GM10266 (cell line): ENCODE measurements around the gene PKIG.

ENCODE experiments used
- DNase-seq: peaks from one replicate; pipeline ENCODE4 v3.0.0; 2012; ENCODE audit errors: extremely low spot score
- CTCF ChIP-seq: IDR thresholded peaks from 2 replicates; pipeline ENCODE4 v1.5.1; 2012; ENCODE audit warnings: mild to moderate bottlenecking, low read depth; ENCODE audit not compliant: control insufficient read depth, insufficient read depth; ENCODE audit errors: missing control alignments

Gene PKIG

GRCh38 chr20:44630297-44630696 is 47.9 kb downstream of the PKIG start:
- no peak for DNase-seq
- TF ChIP-seq CTCF: no peak

GRCh38 chr20:44632103-44632752 is 49.8 kb downstream of the PKIG start:
- TF ChIP-seq CTCF: no peak
- DNase-seq: no peak

GRCh38 chr20:44633187-44633810 is 50.9 kb downstream of the PKIG start:
- DNase-seq: no peak
- no peak for TF ChIP-seq CTCF

- TF ChIP-seq CTCF: no peak
- DNase-seq: no peak
Measured at GRCh38 chr20:44633872-44634600, 51.7 kb downstream of the PKIG start.

- no peak for DNase-seq
- no peak for TF ChIP-seq CTCF
Measured at GRCh38 chr20:44635877-44636276, 53.5 kb downstream of the PKIG start.

GRCh38 chr20:44637042-44637441 is 54.7 kb downstream of the PKIG start:
- no peak for TF ChIP-seq CTCF
- DNase-seq: no peak
